H1 (cell line): ENCODE data around the gene MAOA.

ENCODE experiments used
- ASH2L ChIP-seq: fragments of 200-600, 300-600 bp; sonication (generic); IDR thresholded peaks from one replicate; pipeline ENCODE4 v1.7.1; 2017; ENCODE audit warnings: low read length
- ATF2 ChIP-seq: IDR thresholded peaks from 2 replicates; pipeline ENCODE4 v1.6.1; 2012; ENCODE audit warnings: low read length, inconsistent platforms
- CBX5 ChIP-seq: fragments of 300-800, 300-1000 bp; sonication (generic); IDR thresholded peaks from 2 replicates; pipeline ENCODE4 v1.7.1; 2016; ENCODE audit warnings: antibody characterized with exemption, low read length, low read depth
- CTCF ChIP-seq, 3 experiments: IDR thresholded peaks; 1 replicate in 2 of 3; 2 replicates in 1 of 3; pipeline versions ENCODE4 v1.5.1 to v1.6.1; 2011; ENCODE audit warnings: low read length in 3 of 3, mild to moderate bottlenecking in 3 of 3, inconsistent platforms in 2 of 3, low read depth in 1 of 3, moderate library complexity in 1 of 3; ENCODE audit not compliant: insufficient read depth in 1 of 3; ENCODE audit errors: control extremely low read depth in 1 of 3
- HDAC2 ChIP-seq, 2 experiments: fragments of 300-600 bp in 1 of 2; sonication (generic) in 1 of 2; IDR thresholded peaks; 2 replicates each; pipeline ENCODE4 v1.6.1; 2011 to 2012; ENCODE audit warnings: low read depth in 2 of 2, low read length in 2 of 2, mild to moderate bottlenecking in 2 of 2, moderate library complexity in 2 of 2, borderline replicate concordance in 1 of 2, inconsistent platforms in 1 of 2
- KDM1A ChIP-seq: fragments of 200-600, 300-600 bp; sonication (generic); IDR thresholded peaks from 2 replicates; pipeline ENCODE4 v1.7.1; 2016; ENCODE audit warnings: mild to moderate bottlenecking, low read length, borderline replicate concordance
- POLR2A ChIP-seq, 2 experiments: IDR thresholded peaks; 1 replicate in 1 of 2; 2 replicates in 1 of 2; pipeline ENCODE4 v1.6.1; 2011; ENCODE audit warnings: low read depth in 2 of 2, low read length in 2 of 2, mild to moderate bottlenecking in 2 of 2; ENCODE audit errors: control extremely low read depth in 1 of 2
- SP1 ChIP-seq: IDR thresholded peaks from 2 replicates; pipeline ENCODE4 v1.6.1; 2011; ENCODE audit warnings: low read depth, low read length
- SP4 ChIP-seq: IDR thresholded peaks from 2 replicates; pipeline ENCODE4 v1.6.1; 2012; ENCODE audit warnings: low read length, inconsistent platforms

- TF ChIP-seq CTCF (IDR thresholded peaks at IDR 0.05; ENCODE audit: control extremely low read depth in 1 of 3, insufficient read depth in 1 of 3, low read depth in 1 of 3, low read length in 3 of 3) (no peak), SP4 (no peak), SP1 (no peak), KDM1A (no peak), HDAC2 (IDR thresholded peaks at IDR 0.05; ENCODE audit: borderline replicate concordance in 1 of 2, low read depth in 2 of 2, low read length in 2 of 2) (no peak), ASH2L (no peak), POLR2A (IDR thresholded peaks at IDR 0.05; ENCODE audit: control extremely low read depth in 1 of 2, low read depth in 2 of 2, low read length in 2 of 2) (no peak), CBX5 (no peak), ATF2 (no peak)
Measured at GRCh38 chrX:43731086-43731485, 75.0 kb downstream of the MAOA start.
